HG02885 (cell line): ENCODE results near the gene DCAF7.

Source experiments
- ATAC-seq: cut with Tn5 transposase; IDR thresholded peaks from one replicate; pipeline ENCODE4 v1.9.1; 2021; ENCODE audit warnings: mild to moderate bottlenecking; ENCODE audit not compliant: unreplicated experiment, poor library complexity

DCAF7 gene

GRCh38 chr17:63523253-63523855 is 26.9 kb upstream of the DCAF7 start, which contains the start of gene KCNH6:
Gene KCNH6 (plus strand): TSS chr17:63523358. CDS start chr17:63523414, 56 bp downstream.
- no peak for ATAC-seq

GRCh38 chr17:63524051-63524450 is 26.2 kb upstream of the DCAF7 start:
- no peak for ATAC-seq

- ATAC-seq = no peak
Observed at GRCh38 chr17:63525190-63525946, 24.9 kb upstream of the DCAF7 start.

GRCh38 chr17:63526861-63527260 is 23.4 kb upstream of the DCAF7 start:
- ATAC-seq = no peak

GRCh38 chr17:63528183-63528582 is 22.1 kb upstream of the DCAF7 start:
- no peak for ATAC-seq

- no peak for ATAC-seq
Observed at GRCh38 chr17:63529711-63530556, 20.3 kb upstream of the DCAF7 start.

GRCh38 chr17:63530557-63531021 is 19.7 kb upstream of the DCAF7 start:
- no peak for ATAC-seq

GRCh38 chr17:63531022-63531965 is 19.0 kb upstream of the DCAF7 start:
- no peak for ATAC-seq

- ATAC-seq = no peak
Observed at GRCh38 chr17:63533433-63534077, 16.7 kb upstream of the DCAF7 start.

- ATAC-seq = no peak
Observed at GRCh38 chr17:63534078-63534570, 16.2 kb upstream of the DCAF7 start.

- no peak for ATAC-seq
Observed at GRCh38 chr17:63534816-63535455, 15.3 kb upstream of the DCAF7 start.

- ATAC-seq = no peak
Observed at GRCh38 chr17:63535640-63536039, 14.6 kb upstream of the DCAF7 start.

- no peak for ATAC-seq
Observed at GRCh38 chr17:63537001-63537400, 13.3 kb upstream of the DCAF7 start.

- no peak for ATAC-seq
Observed at GRCh38 chr17:63537991-63538692, 12.1 kb upstream of the DCAF7 start.

GRCh38 chr17:63538693-63539595 is 11.3 kb upstream of the DCAF7 start:
- ATAC-seq = no peak

GRCh38 chr17:63540590-63540989 is 9.7 kb upstream of the DCAF7 start:
- no peak for ATAC-seq

GRCh38 chr17:63542218-63542545 is 8.1 kb upstream of the DCAF7 start:
- no peak for ATAC-seq
